ENCODE results near the gene DOCK2. TPM values are rescaled to one million over a fixed set of nuclear protein-coding genes. Genes with fewer than 3 reads are reported as not detected.

Gene DOCK2
- total and polyA plus RNA-seq, 9 of the 15 experiments (the other 6 are each of a cell fraction or from before 2014, with no cell fraction given), result 4.5 to 42.6 (median 20.5) TPM

DNA sequence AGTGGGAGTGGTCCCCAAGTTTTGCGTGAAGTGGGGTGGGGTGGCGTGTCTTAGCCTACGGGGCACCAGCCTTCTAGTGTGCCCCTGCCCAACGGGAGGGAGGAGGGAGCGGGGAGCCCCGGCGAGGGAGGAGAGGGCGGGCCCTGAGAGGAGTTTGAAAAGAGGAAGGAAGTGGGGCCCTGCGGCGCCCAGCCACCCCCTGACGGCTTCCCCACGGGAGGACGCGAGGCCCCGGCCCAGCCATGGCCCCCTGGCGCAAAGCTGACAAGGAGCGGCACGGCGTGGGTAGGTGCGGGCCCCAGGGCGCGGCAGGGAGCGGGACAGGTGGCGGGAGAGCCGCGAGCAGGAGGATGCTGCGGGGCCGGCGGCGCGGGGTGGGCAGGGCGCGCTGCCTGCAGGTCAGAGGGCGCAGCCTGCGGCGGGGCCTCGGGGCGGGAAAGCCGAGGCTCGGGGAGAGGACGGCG is at the start of gene DOCK2 (continued):
- TF ChIP-seq, protein P1, sequence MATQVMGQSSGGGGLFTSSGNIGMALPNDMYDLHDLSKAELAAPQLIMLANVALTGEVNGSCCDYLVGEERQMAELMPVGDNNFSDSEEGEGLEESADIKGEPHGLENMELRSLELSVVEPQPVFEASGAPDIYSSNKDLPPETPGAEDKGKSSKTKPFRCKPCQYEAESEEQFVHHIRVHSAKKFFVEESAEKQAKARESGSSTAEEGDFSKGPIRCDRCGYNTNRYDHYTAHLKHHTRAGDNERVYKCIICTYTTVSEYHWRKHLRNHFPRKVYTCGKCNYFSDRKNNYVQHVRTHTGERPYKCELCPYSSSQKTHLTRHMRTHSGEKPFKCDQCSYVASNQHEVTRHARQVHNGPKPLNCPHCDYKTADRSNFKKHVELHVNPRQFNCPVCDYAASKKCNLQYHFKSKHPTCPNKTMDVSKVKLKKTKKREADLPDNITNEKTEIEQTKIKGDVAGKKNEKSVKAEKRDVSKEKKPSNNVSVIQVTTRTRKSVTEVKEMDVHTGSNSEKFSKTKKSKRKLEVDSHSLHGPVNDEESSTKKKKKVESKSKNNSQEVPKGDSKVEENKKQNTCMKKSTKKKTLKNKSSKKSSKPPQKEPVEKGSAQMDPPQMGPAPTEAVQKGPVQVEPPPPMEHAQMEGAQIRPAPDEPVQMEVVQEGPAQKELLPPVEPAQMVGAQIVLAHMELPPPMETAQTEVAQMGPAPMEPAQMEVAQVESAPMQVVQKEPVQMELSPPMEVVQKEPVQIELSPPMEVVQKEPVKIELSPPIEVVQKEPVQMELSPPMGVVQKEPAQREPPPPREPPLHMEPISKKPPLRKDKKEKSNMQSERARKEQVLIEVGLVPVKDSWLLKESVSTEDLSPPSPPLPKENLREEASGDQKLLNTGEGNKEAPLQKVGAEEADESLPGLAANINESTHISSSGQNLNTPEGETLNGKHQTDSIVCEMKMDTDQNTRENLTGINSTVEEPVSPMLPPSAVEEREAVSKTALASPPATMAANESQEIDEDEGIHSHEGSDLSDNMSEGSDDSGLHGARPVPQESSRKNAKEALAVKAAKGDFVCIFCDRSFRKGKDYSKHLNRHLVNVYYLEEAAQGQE (IDR thresholded peaks at IDR 0.05; ENCODE audit: borderline replicate concordance), result no peak
- TF ChIP-seq, protein P1 (CRISPR knock-in tag; IDR thresholded peaks at IDR 0.05; ENCODE audit: low read depth), result peak; percentile 59; the same call in 1 of the 2 replicates
- TF ChIP-seq SAFB (IDR thresholded peaks at IDR 0.05; ENCODE audit: borderline replicate concordance, low read depth, low read length) (no peak), GTF2A2 (tag; IDR thresholded peaks at IDR 0.05) (no peak), RNF2 (IDR thresholded peaks at IDR 0.05) (peak; percentile 31; the same call in 1 of the 2 replicates), ZNF121 (CRISPR knock-in tag; conservative IDR thresholded peaks at IDR 0.05) (no peak), NR2C1 (IDR thresholded peaks at IDR 0.05) (no peak), NR2C1 (tag; IDR thresholded peaks at IDR 0.05) (no peak), RCOR1 (IDR thresholded peaks at IDR 0.05; ENCODE audit: borderline replicate concordance in 1 of 2, low read depth in 2 of 2, low read length in 2 of 2) (no peak), MXD1 (CRISPR knock-in tag; IDR thresholded peaks at IDR 0.05; ENCODE audit: borderline replicate concordance, poor library complexity, severe bottlenecking) (no peak), BCOR (IDR thresholded peaks at IDR 0.05) (no peak), SREBF2 (CRISPR knock-in tag; IDR thresholded peaks at IDR 0.05) (no peak), CEBPZ (IDR thresholded peaks at IDR 0.05; ENCODE audit: borderline replicate concordance, low read depth, low read length) (no peak), GABPB1 (CRISPR knock-in tag; IDR thresholded peaks at IDR 0.05) (no peak; the same call in 1 of the 2 replicates), ZNF133 (CRISPR knock-in tag; IDR thresholded peaks at IDR 0.05) (no peak), MYNN (IDR thresholded peaks at IDR 0.05) (no peak), MYNN (CRISPR knock-in tag; IDR thresholded peaks at IDR 0.05) (no peak), ZNF830 (CRISPR knock-in tag; IDR thresholded peaks at IDR 0.05) (no peak)

Data from K562 (cell line).